Lower lobe of right lung (tissue), 2 donors: Measurements from ENCODE around the gene LYPD5. TPM values are rescaled to one million over a fixed set of nuclear protein-coding genes. Genes with fewer than 3 reads are reported as not detected.

Source experiments
- ATAC-seq, 2 donors: fragments of 200-7000 bp; cut with Tn5 transposase; one replicate each; pipeline ENCODE4 v1.9.1; 2020 to 2022; ENCODE audit warnings: mild to moderate bottlenecking in 2 of 2, moderate library complexity in 2 of 2
- DNase-seq: peaks from one replicate; pipeline ENCODE4 v3.0.0-alpha.2; 2020
- H3K27ac ChIP-seq: fragments of 200-600 bp; one replicate; pipeline ENCODE4 v1.8.0; 2022
- H3K27me3 ChIP-seq: fragments of 200-600 bp; one replicate; pipeline ENCODE4 v1.8.0; 2022; ENCODE audit warnings: low read depth
- H3K36me3 ChIP-seq: fragments of 200-600 bp; one replicate; pipeline ENCODE4 v1.8.0; 2022; ENCODE audit warnings: mild to moderate bottlenecking
- H3K4me1 ChIP-seq: fragments of 200-600 bp; one replicate; pipeline ENCODE4 v1.8.0; 2022
- H3K4me3 ChIP-seq: fragments of 200-600 bp; one replicate; pipeline ENCODE4 v1.8.0; 2022; ENCODE audit warnings: mild to moderate bottlenecking
- H3K9me3 ChIP-seq: fragments of 200-600 bp; one replicate; pipeline ENCODE4 v1.8.0; 2022
- intact Hi-C: fragments of 100-400 bp; cut with DNase I; formaldehyde crosslinking; loops from one replicate; pipeline ENCODE4 v1.11.0; 2022
- total RNA-seq: library from RNA; stranded (reverse); fragmentation: NEBNext Ultra II Directional; extraction: Animal tissue kit (Norgen Biotek cat#: 25700); gene quantifications from one replicate; pipeline ENCODE4 v1.2.1, GENCODE V29; 2021
- TF ChIP-seq, protein P1 (sequence below): fragments of 200-600 bp; IDR thresholded peaks from one replicate; pipeline ENCODE4 v1.8.0; 2022; ENCODE audit warnings: antibody characterized with exemption, mild to moderate bottlenecking
- donor health status: DM: no; HTN: yes; CAD: no; lungs with severe emphysema.

LYPD5 gene
- total RNA-seq, 1 donor from 2014 or later, result 7.5 TPM

DNA sequence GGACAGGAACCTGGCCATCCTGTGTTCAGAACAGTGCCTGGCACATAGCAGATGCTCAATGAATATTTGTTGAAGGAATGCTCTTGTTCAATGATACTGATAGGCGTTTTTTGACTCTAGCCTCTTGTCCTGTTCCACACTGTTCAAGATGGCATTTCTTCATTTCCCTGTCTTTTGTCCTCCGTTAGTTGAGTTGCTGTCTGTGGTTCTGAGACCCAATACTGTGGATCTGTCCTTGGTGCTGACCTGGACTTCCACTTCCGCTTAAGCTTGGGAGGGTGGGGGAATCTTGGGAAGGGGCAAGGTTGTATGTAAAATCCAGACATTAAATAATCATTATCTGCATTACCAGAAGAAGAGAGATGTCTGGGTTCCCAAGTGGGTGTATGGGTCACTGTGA, 13.2 kb downstream of the LYPD5 start:
- Histone ChIP-seq H3K27me3 (no peaks in the 10 kb centered on the region), H3K27ac (no peak overlapping the region), H3K4me1 (peaks cover 4% of the 10 kb centered on the region), H3K4me3 (no peak overlapping the region), H3K9me3 (no peaks in the 10 kb centered on the region), H3K36me3 (no peaks in the 10 kb centered on the region)
- TF ChIP-seq, protein P1, sequence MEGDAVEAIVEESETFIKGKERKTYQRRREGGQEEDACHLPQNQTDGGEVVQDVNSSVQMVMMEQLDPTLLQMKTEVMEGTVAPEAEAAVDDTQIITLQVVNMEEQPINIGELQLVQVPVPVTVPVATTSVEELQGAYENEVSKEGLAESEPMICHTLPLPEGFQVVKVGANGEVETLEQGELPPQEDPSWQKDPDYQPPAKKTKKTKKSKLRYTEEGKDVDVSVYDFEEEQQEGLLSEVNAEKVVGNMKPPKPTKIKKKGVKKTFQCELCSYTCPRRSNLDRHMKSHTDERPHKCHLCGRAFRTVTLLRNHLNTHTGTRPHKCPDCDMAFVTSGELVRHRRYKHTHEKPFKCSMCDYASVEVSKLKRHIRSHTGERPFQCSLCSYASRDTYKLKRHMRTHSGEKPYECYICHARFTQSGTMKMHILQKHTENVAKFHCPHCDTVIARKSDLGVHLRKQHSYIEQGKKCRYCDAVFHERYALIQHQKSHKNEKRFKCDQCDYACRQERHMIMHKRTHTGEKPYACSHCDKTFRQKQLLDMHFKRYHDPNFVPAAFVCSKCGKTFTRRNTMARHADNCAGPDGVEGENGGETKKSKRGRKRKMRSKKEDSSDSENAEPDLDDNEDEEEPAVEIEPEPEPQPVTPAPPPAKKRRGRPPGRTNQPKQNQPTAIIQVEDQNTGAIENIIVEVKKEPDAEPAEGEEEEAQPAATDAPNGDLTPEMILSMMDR, result no peak
- no peak for ATAC-seq
- intact Hi-C loops, result no loop called here
- DNase-seq, result no peak

DNA sequence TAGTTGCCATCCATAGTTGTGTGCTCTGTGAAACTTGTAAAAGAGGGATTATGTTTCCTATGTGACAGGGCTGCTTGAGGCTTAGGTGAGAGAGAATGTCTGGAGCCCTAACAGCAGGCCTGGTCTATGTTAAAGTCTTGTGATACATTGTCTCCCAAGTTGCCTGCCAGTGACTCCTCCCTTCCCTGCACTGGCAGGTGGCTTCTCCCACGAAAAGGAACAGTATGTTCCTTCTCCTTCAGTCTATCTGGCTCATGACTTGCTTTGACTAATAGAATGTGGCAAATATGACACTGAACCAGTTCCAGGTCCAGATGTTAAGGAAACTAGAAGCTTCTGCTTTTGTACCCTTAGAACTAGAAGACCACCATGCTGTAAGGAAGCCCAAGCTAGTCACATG, 15.6 kb downstream of the LYPD5 start:
- Histone ChIP-seq H3K9me3 (no peaks in the 10 kb centered on the region), H3K36me3 (no peaks in the 10 kb centered on the region), H3K4me1 (peaks cover 4% of the 10 kb centered on the region), H3K27ac (no peak overlapping the region), H3K27me3 (peaks cover 6% of the 10 kb centered on the region), H3K4me3 (no peak overlapping the region)
- no peak for DNase-seq
- TF ChIP-seq, protein P1, result no peak
- no peak for ATAC-seq
- intact Hi-C loops, result no loop called here

DNA sequence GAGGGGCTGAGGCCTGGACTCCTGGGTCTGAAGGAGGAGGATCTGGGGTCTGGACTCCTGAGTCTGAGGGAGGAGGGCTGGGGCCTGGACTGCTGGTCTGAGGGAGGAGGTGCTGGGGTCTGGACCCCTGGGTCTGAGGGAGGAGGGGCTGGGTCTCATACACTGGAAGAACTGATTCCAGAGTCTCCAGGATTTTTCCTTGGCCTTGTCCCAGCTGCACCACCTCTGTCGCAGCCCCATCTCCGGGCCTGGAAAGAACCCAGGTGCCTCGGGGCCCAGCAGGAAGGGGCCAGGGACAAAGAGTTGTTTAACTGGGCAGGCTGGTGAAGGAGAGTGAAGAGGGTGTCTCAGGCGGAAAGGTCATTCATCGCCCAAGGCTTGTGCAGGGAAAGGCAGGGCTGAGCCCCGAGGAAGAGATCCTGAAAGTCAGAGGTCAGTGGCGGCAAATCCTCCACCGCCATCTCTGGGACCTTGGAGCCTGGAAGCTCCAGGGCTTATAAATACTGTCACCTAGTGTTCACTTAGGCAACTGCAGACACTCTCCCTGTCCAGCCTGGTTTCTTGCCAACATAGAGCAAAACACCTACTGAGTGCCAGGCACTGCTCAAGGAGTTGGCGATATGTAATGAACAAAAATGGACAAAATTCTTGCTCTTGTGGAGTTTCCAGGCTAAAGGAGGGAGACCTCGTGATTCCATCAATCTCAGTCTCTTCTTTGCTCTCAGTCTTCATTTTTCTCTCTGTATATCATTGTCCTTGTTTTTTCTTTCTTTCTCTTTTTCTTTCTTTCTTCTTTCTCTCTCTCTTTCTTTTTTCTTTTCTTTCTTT, 17.1 kb downstream of the LYPD5 start:
- no peak overlapping the region for H3K27ac ChIP-seq
- no peaks in the 10 kb centered on the region for H3K36me3 ChIP-seq
- H3K27me3 ChIP-seq, result peaks cover 6% of the 10 kb centered on the region
- intact Hi-C loops, result no loop called here
- H3K4me3 ChIP-seq, result no peak overlapping the region
- ATAC-seq (peak; percentile 85 to 89), DNase-seq (peak; percentile 71)
- peaks cover 4% of the 10 kb centered on the region for H3K4me1 ChIP-seq
- no peaks in the 10 kb centered on the region for H3K9me3 ChIP-seq
- TF ChIP-seq, protein P1, result peak; percentile 98

DNA sequence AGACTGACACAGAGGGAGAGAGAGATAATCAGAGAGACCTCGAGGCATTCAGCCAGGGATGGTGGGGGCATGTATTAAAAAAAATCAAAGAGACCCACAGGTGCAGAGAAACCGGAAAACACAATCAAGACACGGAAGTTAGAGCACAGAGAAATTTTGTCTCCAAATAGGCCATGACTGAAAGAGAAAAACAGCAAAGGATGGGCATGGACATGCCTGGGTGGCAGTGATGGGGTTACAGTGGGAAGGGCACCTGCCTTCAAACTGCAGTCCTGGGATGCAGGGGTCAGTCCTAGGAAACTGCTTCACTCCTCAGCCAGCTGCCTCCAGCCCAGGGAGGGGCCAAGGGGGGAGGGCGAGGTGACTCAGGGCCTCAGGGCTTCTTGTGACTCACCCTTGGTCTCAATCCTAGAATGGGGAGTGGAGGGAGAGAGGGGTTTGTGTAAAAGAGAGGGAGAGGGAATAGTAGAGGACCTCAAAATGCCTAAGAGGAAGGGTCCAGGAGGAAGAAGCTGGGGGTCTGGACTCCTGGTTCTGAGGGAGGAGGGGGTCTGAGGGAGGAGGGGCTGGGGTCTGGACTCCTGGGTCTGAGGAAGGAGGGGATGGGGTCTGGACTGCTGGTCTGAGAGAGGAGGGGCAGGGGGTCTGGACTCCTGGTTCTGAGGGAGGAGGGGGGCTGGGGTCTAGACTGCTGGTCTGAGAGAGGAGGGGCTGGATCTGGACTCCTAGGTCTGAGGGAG, 17.8 kb downstream of the LYPD5 start:
- no peaks in the 10 kb centered on the region for H3K36me3 ChIP-seq
- ATAC-seq, result peak; percentile 53 to 54

DNA sequence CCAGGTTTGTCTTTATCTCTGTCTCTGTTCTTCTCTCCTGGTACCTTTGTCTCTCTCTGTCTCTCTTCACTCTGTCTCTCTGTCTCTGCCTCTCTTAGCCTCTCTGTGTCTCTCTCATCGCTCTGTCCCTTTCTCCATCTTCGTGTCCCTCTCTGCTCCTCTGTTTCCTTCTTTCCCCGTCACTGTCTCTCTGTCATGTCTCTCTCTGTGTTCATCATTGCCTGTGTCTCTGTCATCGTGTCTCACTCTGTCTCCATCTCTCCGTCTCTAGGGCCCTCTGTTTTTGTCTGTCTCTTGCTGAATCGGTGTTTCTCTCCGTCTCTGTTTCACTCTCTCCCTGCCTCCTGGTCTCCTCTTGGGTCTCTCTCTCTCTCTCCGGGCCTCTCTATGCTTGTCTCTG, 18.6 kb downstream of the LYPD5 start:
- no peaks in the 10 kb centered on the region for H3K9me3 ChIP-seq
- H3K27ac ChIP-seq, result no peak overlapping the region
- TF ChIP-seq, protein P1, result no peak
- intact Hi-C loops, result no loop called here
- no peak for ATAC-seq
- H3K4me1 ChIP-seq, result peaks cover 19% of the 10 kb centered on the region
- H3K36me3 ChIP-seq, result no peaks in the 10 kb centered on the region
- no peak overlapping the region for H3K4me3 ChIP-seq
- H3K27me3 ChIP-seq, result peaks cover 6% of the 10 kb centered on the region
- no peak for DNase-seq

More for the DNA sequence above, 17.8 kb downstream of the LYPD5 start:
- TF ChIP-seq, protein P1, result no peak
- Histone ChIP-seq H3K4me1 (peaks cover 12% of the 10 kb centered on the region), H3K9me3 (no peaks in the 10 kb centered on the region), H3K27ac (no peak overlapping the region), H3K4me3 (no peak overlapping the region), H3K27me3 (peaks cover 6% of the 10 kb centered on the region)
- no peak for DNase-seq
- intact Hi-C loops, result no loop called here
